Stimulated activated CD8-positive, alpha-beta memory T cell treated with anti-CD3 and anti-CD28 coated beads, Interleukin-7, amount 100 ng/mL, for 4 hours (primary cell): ENCODE results near the gene INPP4B.

Experiments used
- DNase-seq, 2 donors: peaks; one replicate each; pipeline ENCODE4 v3.0.0-alpha.2; 2020; ENCODE audit warnings: low read depth in 2 of 2

INPP4B gene

GRCh38 chr4:142727149-142727548, 119.0 kb downstream of the INPP4B start:
- DNase-seq: no peak

- DNase-seq: no peak
These were observed 120.2 kb downstream of the INPP4B start for GRCh38 chr4:142725886-142726285.

- DNase-seq: no peak
These were observed 124.9 kb downstream of the INPP4B start for GRCh38 chr4:142721187-142721586.

GRCh38 chr4:142719854-142720541, 126.1 kb downstream of the INPP4B start:
- no peak for DNase-seq

GRCh38 chr4:142718981-142719380, 127.1 kb downstream of the INPP4B start:
- DNase-seq: no peak

- no peak for DNase-seq
These were observed 130.4 kb downstream of the INPP4B start for GRCh38 chr4:142715727-142716126.

- no peak for DNase-seq
These were observed 132.6 kb downstream of the INPP4B start for GRCh38 chr4:142713282-142714030.

GRCh38 chr4:142708231-142708630, 137.9 kb downstream of the INPP4B start:
- no peak for DNase-seq

GRCh38 chr4:142707401-142707800, 138.7 kb downstream of the INPP4B start:
- DNase-seq: no peak

GRCh38 chr4:142706381-142706780, 139.7 kb downstream of the INPP4B start:
- no peak for DNase-seq

GRCh38 chr4:142705820-142706219, 140.3 kb downstream of the INPP4B start:
- no peak for DNase-seq

- no peak for DNase-seq
These were observed 142.3 kb downstream of the INPP4B start for GRCh38 chr4:142703694-142704309.

- DNase-seq: no peak
These were observed 145.1 kb downstream of the INPP4B start for GRCh38 chr4:142701017-142701416.

- no peak for DNase-seq
These were observed 145.6 kb downstream of the INPP4B start for GRCh38 chr4:142700531-142700930.

GRCh38 chr4:142698552-142698951, 147.5 kb downstream of the INPP4B start:
- DNase-seq: no peak

- DNase-seq: no peak
These were observed 148.2 kb downstream of the INPP4B start for GRCh38 chr4:142697928-142698327.

- no peak for DNase-seq
These were observed 148.8 kb downstream of the INPP4B start for GRCh38 chr4:142697320-142697719.

GRCh38 chr4:142696334-142697122, 149.6 kb downstream of the INPP4B start:
- no peak for DNase-seq

GRCh38 chr4:142690406-142691163, 155.5 kb downstream of the INPP4B start:
- no peak for DNase-seq

- DNase-seq: no peak
These were observed 158.4 kb downstream of the INPP4B start for GRCh38 chr4:142687547-142688275.

- no peak for DNase-seq
These were observed 160.0 kb downstream of the INPP4B start for GRCh38 chr4:142686081-142686480.
